C4-2B (cell line): Measurements from ENCODE around the gene GUCY2F.

ENCODE experiments used
- CTCF ChIP-seq: fragments of 450-650 bp; conservative IDR thresholded peaks from 2 replicates; pipeline ENCODE4 v1.5.1; 2017; ENCODE audit warnings: mild to moderate bottlenecking
- ZFX ChIP-seq: fragments of 450-650 bp; IDR thresholded peaks from 2 replicates; pipeline ENCODE4 v1.6.1; 2017

- TF ChIP-seq CTCF: no peak
- TF ChIP-seq ZFX: no peak
Observed at GRCh38 chrX:109372291-109372690, 109.6 kb downstream of the GUCY2F start.
